ENCODE measurements around the gene ZNF536. TPM values are rescaled to one million over a fixed set of nuclear protein-coding genes. Genes with fewer than 3 reads are reported as not detected.

The ZNF536 gene
- total RNA-seq, 1 experiment from 2014 or later = not detected

- DNase-seq (ENCODE audit: low read depth) = no peak
Measured at GRCh38 chr19:30606114-30607050, 234.2 kb downstream of the ZNF536 start.

All from M059J (cell line).